ENCODE measurements around the gene CMSS1. TPM values are rescaled to one million over a fixed set of nuclear protein-coding genes. Genes with fewer than 3 reads are reported as not detected.
"Not testable (repeated sequence)": the region's sequence is repeated elsewhere in the genome, so short reads cannot be mapped to it uniquely, and the experiment has no call there.

CMSS1 gene
- total RNA-seq, 1 experiment from 2014 or later = 77.8 TPM

DNA sequence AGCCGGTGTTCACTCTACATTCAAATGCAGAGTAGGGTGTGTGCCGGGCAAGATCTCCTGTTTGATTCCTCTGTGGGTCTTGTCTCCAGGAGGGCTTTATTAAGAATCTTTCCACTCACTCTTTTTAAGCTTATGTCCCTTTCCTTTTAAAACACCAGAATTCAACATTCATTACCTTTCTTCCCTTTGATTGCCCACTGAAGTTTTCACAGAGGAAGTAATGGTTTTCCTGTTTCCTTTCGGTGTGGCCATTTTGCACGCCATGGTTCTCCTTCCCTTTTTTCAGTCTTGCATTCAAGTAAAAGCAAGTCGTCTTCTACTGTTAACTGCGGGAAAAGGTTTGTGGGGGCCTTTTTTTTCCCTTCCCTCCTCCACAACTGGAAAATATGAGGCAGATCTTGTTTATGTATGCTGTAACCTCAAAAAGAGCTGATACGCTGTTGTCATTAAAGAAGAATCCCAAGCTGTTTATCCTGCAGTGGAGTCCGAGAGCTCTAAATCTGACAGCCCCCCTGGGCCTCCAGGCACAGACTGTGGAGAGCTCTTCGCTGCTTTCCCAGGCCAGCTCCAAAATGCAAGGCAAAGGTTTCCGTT lies 256.1 kb downstream of the CMSS1 start:
- DNase-seq (ENCODE audit: extremely low read depth, low read depth) = no peak

DNA sequence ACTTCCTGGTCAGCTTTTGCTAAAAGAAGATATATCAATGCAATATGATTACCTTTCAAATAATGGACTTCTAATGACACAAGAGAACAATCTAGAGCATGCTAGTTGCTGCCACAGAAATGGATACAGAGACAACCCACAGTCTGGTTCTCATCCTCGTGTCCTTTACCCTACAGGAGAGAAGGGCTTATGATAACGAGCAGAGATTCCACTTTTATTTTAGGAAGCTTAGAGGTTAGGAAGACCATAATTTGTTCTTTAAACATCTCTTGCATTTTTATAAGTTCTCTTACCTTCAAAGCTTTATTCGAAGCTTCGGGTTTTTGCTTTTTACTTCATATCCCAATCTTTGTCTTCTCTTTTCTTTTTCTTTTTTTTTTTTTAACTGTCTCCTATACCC lies 257.5 kb downstream of the CMSS1 start:
- DNase-seq (ENCODE audit: extremely low read depth, low read depth) = no peak

DNA sequence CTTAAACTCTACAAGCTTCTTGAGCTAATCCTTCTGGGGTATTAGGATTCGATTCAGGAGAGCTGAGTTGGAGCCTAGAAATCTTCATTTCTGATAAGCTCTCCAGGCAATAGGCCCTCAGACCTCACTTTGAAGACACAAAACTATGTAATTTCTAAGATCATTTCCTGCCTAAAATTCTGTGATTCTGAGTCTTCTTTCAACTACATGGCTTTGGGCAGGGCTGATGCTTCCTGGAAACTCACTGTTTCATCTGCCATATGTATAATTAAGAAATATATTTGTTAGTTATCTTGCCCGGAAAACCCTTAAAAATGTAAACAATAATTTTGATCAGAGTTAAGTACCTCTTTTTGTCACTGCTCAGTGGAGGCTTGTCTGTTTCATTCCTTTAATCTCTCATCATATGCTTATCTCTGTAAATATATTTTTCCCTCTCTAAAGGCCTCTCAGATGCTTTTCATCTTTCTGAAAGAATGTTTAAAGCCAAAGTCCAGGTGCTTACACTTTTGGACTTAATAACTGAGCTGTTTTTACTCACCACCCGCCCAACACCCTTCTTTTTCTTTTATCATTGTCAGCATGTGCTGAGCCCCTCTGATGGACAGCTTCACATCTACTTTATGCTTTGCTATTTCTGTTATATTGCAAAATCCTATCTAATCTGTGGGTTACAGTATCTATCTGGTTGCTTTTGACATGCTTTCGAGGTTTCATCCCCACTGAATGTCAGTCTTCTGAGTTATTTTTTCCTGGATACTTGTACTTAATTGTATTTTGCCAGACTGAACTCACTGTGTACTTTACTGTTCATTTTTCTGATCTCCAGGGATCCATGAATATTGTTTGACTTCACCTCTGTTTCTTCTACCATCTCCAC lies 258.4 kb downstream of the CMSS1 start:
- DNase-seq (ENCODE audit: extremely low read depth, low read depth) = no peak

DNA sequence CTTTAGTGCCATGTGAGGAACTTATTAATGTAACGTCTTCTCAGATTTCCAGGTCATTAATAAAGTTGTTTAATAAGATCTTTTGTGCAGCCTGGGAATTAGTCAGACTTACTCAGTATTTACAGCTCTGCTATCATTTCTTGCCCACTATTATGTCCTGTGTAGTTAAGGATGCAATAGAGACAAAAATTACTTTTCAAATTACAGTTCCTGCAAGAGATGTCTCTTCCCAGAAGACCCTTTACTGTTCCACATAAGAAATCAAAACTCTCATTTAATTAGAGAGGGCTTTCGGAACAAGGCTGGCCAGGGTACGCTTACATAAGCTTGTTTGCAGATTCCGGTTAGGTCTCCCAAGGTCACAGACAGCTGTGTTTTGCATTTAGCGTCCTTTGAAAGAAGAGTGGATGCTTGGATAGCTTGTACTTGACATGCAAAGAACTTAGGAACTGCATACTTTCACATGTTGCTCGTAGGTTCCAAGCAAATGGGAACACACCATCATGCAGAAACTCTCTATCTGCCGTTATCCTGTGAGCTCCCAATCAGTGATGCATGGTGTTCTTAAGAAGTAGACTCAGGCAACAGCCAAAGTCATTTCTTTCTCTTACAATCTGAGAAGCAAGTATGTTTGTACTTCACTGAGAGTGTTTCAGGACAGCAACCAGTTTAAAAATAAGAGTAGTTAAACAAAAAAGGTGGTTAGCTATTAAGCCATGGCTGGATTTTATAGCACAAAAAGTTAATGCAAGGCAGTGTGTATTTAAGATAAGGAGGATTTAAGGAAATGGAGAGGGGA lies 259.3 kb downstream of the CMSS1 start:
- no peak for DNase-seq (ENCODE audit: extremely low read depth, low read depth)

DNA sequence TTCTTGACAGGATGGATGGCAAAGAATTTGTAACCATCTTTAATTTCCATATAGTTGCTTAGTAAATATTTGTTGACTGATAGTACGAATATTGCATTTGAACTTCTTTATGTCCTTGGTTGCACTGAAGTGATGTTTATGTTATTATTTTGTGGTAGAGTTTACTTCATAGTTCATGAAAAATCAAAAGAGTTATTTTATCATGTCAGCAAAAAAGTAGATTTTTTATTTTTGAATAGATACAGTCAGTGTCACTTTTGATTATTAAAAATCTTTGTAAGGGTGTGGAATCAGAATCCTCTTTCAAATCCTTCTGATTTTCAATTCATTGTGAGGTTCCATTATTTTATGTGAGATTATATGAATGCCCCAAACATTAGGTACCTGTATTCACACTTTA lies 261.7 kb downstream of the CMSS1 start:
- DNase-seq (ENCODE audit: extremely low read depth, low read depth) = no peak

DNA sequence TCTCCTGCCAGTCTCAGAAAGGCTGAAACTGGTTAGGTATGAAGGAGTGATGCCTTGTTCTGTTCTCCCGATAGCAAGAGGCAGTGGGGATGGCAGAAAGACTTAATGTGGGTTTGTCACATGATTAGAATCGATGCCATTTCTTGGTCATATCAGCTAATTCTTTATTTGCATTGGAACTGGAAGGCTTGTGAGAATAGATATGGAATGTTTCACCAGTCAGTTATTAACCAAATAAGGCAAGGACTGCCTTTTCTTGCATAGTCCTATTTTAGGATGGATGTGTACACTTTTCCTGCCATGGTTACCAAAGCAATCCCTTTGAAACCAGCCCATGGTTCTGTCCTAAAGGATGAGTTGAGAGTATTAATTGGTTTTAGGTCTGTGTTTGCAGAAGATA lies 262.9 kb downstream of the CMSS1 start:
- DNase-seq (ENCODE audit: extremely low read depth, low read depth) = no peak

DNA sequence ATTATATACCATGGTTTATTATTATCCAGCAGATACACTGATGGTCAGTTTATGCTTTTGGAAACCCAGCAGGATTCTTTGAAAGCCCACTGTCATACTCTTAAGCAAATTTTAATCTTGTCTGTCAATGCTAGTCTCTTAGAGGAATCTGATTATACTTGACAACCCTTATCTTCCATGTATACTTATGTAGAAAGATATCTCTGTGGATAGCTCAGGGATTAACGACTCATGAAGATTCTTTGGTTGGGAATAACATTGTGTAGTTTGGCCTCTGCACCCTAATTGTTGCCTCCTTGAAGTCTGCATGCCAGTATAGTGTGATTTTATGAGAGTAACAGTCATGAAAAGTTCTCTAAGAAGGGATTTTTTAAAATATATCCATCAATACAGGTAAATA lies 263.6 kb downstream of the CMSS1 start:
- no peak for DNase-seq (ENCODE audit: extremely low read depth, low read depth)

DNA sequence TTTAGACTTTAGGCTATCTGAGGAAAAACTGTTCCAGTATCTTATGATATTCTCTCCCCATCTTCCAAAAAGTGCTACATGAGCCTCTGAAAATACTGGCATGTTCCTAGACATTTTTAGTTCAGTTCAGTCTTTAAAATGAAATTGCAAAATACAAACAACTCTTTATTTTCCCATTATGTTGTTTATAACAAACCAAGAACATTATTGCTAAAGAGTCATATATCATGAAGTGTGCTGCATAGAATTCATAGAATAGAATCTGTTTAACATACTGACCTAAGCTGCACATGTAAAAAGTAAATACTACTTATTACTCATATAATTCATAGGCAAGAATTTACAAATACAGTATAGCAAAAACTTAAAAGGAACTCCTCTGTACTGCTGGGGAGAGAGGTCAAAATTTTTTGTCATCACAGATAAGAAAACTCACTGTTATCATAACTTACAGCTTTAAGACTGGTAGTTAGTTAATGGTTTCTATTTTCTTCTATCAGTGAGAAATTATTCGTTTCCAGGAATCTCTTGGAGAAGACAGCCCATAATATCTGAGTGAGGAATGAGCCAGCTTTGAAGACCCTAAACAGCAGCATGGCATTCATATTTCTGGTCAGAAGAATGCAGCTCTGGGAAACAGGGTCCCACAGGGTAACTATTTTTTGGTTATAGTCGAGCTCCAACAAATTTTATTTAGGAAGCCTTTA lies 264.5 kb downstream of the CMSS1 start:
- DNase-seq (ENCODE audit: extremely low read depth, low read depth) = no peak

DNA sequence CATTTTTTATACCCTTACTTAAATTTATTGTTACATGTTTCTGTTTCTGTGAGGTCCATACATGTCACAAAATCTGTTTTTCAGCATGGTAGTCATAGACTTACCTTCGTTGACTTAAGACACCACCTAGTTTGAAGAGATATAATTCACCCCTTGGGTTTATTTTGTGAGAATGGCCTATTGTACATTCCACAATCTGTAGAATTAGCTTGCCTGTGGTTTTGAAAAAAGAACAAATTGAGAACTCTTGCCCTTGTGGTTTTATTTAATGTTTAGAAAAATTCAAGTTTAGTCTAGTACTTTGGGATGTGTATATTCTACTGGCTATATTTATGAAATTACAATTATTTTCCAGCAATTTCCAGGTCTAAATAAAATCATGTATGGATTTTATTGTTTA lies 265.1 kb downstream of the CMSS1 start:
- DNase-seq (ENCODE audit: extremely low read depth, low read depth) = no peak

DNA sequence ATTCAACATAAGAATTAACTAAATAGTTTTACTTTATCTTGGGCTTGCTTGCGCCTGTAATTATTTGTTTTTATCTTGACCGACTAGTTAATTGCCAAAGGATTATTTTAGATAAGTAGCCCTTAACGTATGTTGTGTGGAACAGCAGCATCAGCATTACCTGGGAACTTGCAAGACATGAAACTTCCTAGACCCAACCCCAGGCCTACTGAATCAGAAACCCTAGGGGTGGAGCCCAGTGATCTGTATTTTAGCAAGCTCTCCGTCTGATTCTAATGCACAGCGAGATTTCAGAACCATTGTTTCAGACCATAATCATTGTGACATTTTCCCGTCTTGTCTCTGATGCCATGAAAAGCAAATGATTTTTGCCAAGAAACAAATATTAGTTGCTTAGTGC lies 265.5 kb downstream of the CMSS1 start:
- no peak for DNase-seq (ENCODE audit: extremely low read depth, low read depth)

DNA sequence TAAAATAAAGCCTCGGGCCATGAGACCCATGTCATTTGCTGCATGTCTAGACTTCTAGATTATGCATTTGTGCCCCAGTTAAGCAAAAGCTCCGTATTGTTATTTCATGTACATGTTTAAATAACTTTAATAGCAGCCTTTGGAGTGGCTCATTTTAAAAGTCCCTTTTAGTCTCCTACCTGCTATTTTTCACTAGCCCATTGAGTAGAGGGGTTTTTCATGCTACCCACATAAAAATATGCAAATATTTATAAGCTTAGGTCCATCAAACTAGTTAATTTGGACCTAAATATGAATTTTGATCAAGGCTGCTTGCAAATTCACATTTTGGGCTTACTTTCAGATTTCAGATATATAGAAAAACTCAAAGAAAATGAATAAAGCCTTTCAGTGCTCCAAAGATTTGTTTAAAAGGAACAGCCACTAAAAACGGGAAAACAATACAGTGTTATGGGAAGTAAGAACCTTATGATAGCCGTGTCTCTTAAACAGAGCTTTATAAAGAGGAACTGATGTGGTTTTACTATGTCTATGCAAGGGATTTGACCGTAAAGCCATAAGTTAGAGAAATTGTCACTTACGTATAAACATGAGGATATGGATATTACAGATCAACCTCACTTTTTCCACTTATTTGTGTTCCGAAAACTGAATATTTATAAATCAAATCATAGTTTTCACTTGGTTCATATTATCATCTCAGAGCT lies 266.6 kb downstream of the CMSS1 start:
- no peak for DNase-seq (ENCODE audit: extremely low read depth, low read depth)

DNA sequence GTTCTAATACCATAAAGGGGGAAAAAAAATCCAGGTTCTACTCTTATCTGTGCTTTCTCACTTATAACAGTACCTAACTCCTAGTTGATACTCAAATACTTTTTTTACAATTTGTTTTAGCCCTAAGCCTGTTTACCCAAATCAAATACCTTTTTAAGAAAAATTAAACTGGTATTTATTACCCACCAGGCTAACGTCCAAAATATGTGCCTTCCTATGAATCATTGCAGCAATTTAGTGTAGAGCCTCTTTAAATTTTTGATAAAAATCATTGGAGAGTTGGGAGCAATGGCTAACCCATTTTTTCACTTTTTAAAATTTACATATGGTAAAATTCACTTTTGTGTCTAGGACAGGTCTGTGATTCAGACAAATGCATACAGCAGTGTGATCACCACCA lies 268.7 kb downstream of the CMSS1 start:
- no peak for DNase-seq (ENCODE audit: extremely low read depth, low read depth)

DNA sequence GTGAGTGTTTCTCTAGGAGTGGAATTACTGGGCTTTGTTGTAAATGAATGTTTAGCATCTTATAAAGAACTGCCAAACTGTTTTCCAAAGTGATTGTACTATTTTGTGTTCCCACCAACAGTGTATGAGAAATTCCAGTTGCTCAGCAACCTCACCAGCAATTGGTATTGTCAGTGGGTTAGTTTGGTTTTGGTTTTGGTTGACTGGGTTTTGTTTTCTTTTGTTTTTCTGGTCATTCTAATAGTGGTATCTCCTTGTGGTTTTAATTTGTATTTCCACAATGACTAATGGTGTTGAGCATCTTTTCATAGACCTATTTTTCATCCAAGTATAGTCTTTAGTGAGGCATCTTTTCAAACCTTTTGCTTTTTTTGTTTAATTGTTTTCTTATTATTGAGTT lies 269.5 kb downstream of the CMSS1 start:
- DNase-seq (ENCODE audit: extremely low read depth, low read depth) = no peak

DNA sequence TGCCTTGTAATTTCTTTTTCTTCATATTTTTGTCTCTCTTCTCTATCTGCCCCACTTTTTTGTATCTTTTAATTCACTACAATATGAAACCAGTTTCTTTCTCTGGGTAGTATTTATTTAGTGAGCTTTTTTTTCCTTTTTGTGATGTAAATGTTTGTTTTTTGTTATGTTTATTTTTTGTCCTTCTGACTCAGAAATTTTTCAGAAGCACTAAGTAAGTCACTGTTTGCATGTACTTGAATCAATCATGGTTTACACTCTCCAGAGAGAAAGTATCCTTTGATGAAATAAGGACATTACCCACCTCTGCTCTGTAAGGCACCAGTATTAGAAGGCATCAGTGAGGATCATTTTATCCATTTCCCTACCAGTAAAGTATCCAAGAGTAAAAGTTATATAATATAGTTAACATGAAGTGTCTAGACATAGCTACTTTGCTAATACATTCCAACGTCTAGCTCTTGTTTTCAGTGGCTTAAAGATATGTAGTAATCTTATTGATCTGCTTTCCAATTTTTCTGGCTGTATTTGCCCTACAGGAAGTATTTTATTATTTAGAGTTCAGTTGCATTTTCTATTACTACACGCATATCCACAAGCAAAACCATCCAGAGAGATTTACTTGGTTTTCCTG lies 271.2 kb downstream of the CMSS1 start:
- DNase-seq (ENCODE audit: extremely low read depth, low read depth) = no peak

DNA sequence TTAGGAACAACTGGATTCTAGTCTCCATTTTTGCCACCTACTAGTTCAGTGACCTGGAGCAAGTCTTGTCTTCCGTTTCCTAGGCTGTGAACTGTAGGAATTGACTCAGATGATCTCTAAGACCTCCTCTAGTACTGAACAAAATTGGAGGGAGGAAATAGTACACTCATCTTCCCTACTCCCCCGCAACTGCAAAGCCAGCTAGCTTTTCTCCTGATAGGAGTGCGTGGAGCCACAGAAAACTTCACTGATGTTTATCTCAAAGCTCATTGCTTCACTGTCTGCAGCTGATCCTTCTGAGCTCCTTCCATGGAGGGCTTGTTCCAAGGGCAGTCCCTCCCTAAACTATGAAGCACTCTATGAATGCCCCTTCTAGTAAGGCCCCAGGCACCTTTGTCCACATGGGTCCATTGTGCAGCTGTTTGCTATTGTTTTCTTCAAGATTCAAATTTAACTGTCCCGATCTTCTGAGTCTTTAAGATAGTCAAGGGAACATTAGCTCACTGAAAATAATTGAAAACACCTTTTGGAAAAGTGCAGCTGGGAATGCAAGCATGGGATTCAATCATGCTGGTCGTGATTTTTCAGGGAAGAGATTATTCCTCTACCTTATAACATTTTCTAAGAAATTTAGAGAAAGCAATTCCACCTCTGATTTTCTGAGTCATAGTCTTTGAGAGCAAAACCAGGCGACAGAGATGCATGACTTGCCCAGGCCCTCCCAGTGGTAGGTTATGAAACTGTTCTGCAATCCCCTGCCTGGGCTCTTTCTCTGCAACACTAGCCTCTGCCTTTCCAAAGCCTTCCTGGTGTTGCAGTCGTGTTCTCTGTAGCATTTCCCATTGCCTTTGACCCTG lies 272.4 kb downstream of the CMSS1 start:
- no peak for DNase-seq (ENCODE audit: extremely low read depth, low read depth)

DNA sequence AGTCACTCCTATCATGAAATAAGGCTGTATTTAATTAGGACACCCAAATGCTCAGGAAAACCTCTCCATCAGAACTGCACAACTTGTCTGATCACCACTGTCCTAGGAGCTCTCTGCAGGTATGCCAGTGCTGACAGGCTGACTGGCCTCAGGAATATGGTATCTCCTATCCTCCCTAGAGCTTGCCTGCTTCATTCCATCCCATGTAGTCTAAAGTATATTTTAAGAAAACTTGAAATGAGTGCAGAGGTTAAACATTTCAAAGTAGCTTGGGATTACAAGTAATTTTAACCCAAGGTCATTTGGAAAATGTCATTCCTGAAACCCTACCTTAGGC lies 273.0 kb downstream of the CMSS1 start:
- no peak for DNase-seq (ENCODE audit: extremely low read depth, low read depth)

DNA sequence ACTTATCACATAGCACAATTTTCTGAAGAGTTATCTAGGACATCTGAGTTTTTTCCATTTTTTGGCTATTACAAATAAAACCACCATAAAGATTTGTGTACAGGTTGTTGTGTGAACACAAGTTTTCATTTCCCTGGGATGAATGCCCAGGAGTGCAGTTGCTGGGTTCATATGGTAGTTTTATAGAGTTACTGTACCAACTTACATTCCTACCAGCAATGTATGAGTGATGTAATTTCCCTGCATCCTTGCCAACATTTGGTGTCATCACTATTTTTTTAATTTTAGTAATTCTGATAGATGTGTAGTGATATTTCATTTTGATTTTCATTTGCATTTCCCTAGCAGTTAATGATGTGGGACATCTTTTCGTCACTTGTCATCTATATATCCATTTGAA lies 276.2 kb downstream of the CMSS1 start:
- no peak for DNase-seq (ENCODE audit: extremely low read depth, low read depth)

DNA sequence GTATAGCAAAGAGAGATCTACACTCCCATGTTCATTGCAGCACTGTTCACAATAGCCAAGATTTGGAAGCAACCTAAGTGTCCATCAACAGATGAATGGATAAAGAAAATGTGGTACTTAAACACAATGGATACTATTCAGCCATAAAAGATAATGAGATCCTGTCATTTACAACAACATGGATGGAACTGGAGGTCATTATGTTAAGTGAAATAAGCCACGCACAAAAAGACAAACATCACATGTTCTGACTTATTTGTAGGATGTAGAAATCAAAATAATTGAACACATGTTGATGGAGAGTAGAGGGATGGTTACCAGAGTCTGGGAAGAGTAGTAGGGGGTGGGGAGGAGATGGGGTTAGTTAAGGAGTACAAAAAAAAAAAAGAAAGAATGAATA lies 278.6 kb downstream of the CMSS1 start:
- not testable (repeated sequence) for DNase-seq (ENCODE audit: extremely low read depth, low read depth)

DNA sequence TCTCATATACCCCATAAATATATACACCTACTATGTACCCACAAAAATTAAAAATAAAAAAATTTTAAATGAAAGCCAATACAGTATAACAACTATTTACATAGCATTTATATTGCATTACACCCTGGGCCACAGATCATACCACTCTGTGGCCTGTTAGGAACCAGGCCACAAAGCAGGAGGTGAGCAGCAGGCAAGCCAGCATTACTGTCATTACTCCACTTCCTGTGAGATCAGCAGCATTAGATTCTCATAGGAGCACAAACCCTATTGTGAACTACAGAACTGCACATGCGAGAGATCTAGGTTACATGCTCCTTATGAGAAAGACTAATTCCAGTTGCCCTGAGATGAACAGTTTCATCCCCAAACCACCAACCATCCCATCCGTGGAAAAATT lies 279.2 kb downstream of the CMSS1 start:
- no peak for DNase-seq (ENCODE audit: extremely low read depth, low read depth)
